ENCODE measurements around the gene RPL13. TPM values are rescaled to one million over a fixed set of nuclear protein-coding genes. Genes with fewer than 3 reads are reported as not detected.
A peak's percentile ranks its signal among the peaks of the same experiment; 100 is the strongest.

The RPL13 gene
- total RNA-seq, 1 donor from 2014 or later, result 2,070 TPM

DNA sequence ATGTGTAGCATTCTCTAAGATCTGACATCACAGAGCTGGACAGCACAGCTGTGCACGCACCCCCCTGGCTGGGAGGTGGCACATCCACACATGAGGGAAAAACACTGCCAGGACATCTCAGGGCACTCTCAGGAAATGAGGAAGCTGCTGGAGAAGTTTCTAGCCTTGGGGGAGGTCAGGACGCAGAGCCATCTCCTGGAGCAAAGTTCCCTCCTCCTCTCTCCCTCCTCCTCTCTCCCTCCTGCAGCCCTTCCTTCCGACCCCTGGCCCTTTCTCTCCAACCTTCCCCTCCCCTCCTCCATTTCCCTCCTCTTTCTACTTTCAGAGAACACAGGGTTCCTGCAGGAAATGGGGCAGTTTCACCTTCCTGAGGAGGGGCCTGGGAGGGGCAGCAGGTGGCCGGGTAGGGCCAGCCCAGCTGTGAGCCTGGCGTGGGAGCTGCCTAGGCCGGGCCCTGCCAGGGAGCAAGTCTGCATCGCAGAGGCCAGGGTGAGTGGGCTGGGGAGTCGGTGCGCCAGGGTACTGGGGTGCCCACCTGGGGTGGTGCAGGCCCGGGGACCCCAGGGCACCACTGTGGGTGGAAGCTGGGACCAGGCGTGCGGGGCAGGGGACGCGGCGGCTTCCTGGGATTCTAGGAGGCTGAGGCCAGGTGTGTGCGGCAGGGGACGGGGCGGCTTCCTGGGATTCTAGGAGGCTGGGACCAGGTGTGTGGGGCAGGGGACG is 52.9 kb downstream of the RPL13 start, which contains the start of gene DPEP1:
TSS of gene DPEP1 (plus strand) at position 412 of the 723 bp plus-strand sequence. CDS start 16,769 bp downstream, outside the sequence.
- Mint-ChIP-seq H3K27ac (ENCODE audit: unreplicated experiment) (peak within 1 kb of the TSS; percentile 75), H3K36me3 (ENCODE audit: low read depth, unreplicated experiment) (peaks cover 20% of the 10 kb centered on the region), H3K27me3 (ENCODE audit: unreplicated experiment) (peaks cover 15% of the 10 kb centered on the region), H3K9me3 (ENCODE audit: unreplicated experiment) (peaks cover 5% of the 10 kb centered on the region), H3K4me1 (ENCODE audit: unreplicated experiment) (peaks cover 33% of the 10 kb centered on the region), H3K4me3 (ENCODE audit: unreplicated experiment) (peak within 1 kb of the TSS; percentile 51)
- no peak for DNase-seq (ENCODE audit: low spot score)
- no peak for TF ChIP-seq CTCF (IDR thresholded peaks at IDR 0.05; ENCODE audit: unreplicated experiment)

DNA sequence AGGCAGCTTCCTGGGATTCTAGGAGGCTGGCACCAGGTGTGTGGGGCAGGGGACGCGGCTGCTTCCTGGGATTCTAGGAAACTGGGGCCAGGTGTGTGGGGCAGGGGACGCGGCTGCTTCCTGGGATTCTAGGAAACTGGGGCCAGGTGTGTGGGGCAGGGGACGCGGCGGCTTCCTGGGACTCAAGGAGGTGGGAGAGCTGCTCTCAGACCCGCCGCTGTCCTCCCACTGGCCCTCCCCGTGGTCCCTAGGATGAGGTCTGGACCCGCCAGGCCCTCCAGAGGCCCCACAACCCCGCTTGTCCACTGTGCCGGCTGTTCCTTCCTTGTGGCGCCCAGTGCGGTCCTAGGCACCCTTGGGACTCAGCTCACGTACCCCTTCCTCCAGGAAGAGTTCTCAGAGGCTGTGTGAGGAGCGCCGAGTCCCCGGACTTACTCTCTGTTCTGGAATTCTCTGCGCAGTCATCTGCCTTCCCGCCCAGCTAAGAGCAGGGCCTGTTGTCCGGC is 53.5 kb downstream of the RPL13 start:
- Mint-ChIP-seq H3K27me3 (ENCODE audit: unreplicated experiment) (peaks cover 15% of the 10 kb centered on the region), H3K4me3 (ENCODE audit: unreplicated experiment) (peak overlapping the region; percentile 51), H3K27ac (ENCODE audit: unreplicated experiment) (peak overlapping the region; percentile 24), H3K9me3 (ENCODE audit: unreplicated experiment) (peaks cover 5% of the 10 kb centered on the region), H3K36me3 (ENCODE audit: low read depth, unreplicated experiment) (peaks cover 20% of the 10 kb centered on the region), H3K4me1 (ENCODE audit: unreplicated experiment) (peaks cover 33% of the 10 kb centered on the region)
- TF ChIP-seq CTCF (IDR thresholded peaks at IDR 0.05; ENCODE audit: unreplicated experiment), result no peak
- DNase-seq (ENCODE audit: low spot score), result no peak

Other genes with a start within 250 kb of the RPL13 start
- gene ANKRD11, start 70.1 kb upstream of the RPL13 start, total RNA-seq (ENCODE audit: unreplicated experiment), result 165 TPM
- 207 TPM for gene SPG7, start 52.3 kb upstream of the RPL13 start, total RNA-seq (ENCODE audit: unreplicated experiment)
- gene CPNE7, start 15.1 kb downstream of the RPL13 start, total RNA-seq (ENCODE audit: unreplicated experiment), result 5.5 TPM
- gene DPEP1, start 53.0 kb downstream of the RPL13 start, total RNA-seq (ENCODE audit: unreplicated experiment), result 118 TPM
- gene CHMP1A, start 97.0 kb downstream of the RPL13 start, total RNA-seq (ENCODE audit: unreplicated experiment), result 104 TPM
- gene SPATA33, start 97.2 kb downstream of the RPL13 start, total RNA-seq (ENCODE audit: unreplicated experiment), result 13.8 TPM
- 83.2 TPM for gene CDK10, start 126.0 kb downstream of the RPL13 start, total RNA-seq (ENCODE audit: unreplicated experiment)
- 7.5 TPM for gene SPATA2L, start 141.0 kb downstream of the RPL13 start, total RNA-seq (ENCODE audit: unreplicated experiment)
- gene VPS9D1, start 160.2 kb downstream of the RPL13 start, total RNA-seq (ENCODE audit: unreplicated experiment), result 12.2 TPM
- 25.4 TPM for gene ZNF276, start 160.9 kb downstream of the RPL13 start, total RNA-seq (ENCODE audit: unreplicated experiment)